ENCODE measurements around the gene MYT1.
"Not testable (repeated sequence)": the region's sequence is repeated elsewhere in the genome, so short reads cannot be mapped to it uniquely, and the experiment has no call there.

The MYT1 gene

DNA sequence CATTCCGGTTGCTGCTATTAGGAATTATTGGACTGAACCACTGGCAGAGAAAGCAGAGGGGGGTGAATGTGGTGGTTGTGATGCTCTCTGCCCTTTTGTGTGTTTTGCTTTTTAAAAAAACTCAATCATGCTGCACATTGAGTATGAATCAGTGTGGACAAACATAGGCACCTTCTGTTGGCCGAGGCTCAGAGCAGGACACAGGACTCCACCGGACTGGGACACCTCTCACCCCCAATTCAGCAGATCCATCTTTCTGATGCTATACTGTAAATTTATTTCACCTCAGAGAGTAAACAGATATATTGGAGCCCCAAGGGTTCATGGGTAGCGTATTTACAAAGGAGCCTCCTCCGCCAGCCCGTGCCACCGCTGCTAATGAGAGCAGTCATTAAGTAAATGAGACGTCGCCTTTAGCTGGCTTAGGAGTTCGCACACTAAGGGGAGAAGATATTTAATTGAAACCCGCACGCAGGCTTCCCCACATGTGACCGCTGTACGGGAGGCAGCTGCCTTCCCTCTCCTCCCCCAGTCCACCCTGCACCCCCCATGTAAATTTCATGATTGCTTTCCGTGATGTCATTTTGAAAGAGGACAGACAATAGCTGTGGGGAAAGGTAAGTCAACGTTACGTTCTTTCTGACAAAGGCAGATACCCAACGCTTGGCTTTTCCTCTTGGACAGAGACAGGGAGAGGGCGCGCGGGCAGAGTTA, at the start of gene MYT1:
MYT1 (plus strand) TSS at position 330 of the 714 bp plus-strand sequence. CDS start 34,410 bp downstream, outside the sequence.
- no peak for DNase-seq (ENCODE audit: low spot score)

DNA sequence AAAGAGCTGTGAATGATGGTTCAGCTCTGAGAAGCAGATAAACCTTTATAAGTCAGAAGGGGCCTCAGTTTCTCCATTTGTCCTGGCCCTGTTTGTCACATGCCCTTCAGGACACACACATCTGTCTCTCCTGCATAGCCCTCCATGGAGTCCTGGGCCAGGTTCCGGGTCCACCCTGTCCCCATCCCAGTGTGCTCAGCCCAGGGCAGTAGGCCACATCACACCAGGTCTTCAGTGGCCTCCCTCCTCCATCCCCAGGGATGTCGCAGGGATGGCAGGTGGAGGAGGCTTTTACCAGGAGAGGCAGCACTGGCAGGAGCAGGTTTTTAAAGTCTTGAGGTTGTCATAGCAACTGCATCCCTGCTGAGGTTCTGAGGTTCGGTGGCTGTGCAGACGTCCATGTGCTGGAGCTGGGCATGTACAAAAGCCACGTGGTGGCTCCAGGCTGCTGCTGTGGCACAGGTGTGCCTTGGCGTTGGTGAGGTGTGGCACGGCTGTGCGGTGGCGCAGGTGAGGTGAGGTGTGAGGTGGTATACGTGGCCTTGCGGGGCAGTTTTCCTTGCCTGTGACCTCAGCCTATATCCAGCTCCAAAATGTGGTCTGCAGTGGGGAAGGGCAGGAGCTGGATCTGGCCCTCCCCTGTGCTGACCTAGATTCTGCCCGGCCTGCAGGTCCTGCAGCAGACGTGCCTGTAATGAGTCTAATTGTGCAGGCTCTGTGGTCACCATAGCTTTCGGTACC, 48.9 kb upstream of the MYT1 start:
- DNase-seq (ENCODE audit: low spot score), result no peak

DNA sequence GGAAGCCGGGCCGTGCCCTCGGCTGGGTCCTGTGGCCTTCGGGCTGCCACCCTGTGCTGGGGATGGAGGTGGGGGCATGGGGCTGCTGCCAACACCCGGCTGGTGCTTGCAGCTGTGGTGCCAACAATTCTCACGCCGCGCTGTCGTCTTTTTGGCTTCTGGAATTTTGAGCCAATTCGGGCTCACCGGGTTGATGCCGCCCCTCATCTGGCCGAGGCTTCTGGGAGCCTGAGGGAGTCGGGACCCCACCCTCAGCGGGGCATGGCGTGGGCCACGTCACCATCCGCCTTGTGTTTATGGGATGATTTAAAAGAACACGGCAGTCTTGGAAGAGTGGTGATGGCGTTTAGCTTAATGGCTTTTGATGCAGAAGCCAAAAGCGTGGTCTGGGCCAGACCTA, 48.2 kb upstream of the MYT1 start:
- DNase-seq (ENCODE audit: low spot score), result no peak

DNA sequence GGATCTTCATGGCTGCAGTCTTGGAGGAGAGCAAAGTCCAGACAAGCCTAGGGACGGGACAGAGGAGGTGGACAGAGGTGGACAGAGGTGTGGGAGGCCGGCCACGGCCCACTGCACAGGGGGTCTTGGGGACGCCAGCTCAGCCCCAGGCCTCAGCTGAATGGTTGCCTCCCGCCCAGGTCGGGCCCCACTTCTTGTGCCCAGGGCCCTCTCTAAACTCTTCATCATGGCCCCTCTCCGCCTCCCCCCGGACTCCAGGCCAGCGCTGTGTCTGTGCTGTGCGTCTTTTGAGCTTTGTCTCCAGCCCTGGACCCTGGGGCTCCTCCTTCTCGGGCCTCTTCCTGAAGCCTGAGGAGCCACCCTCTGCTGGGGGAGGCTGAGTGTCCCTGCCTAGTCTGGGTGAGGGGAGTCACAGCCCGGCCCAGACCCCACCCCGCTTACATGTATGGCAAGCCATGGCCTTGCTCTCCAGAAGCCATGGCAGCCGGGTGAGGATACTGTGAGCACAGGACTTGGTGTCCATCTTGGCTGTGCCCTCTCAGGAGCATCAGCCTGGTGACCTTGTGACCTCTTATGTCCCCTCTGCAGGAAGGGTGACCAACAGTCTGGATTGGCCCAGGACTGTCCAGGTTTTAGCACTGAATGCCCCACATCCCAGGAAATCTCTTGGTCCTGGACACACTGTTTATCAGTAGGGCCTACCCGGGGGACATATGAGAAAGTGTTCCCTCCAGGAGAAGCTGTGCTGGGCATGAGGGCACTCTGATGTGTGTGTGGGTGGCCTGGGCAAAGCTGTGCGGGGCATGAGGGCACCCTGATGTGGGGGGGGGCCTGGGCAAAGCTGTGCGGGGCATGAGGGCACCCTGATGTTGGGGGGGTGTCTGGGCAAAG, 47.5 kb upstream of the MYT1 start:
- DNase-seq (ENCODE audit: low spot score), result no peak

DNA sequence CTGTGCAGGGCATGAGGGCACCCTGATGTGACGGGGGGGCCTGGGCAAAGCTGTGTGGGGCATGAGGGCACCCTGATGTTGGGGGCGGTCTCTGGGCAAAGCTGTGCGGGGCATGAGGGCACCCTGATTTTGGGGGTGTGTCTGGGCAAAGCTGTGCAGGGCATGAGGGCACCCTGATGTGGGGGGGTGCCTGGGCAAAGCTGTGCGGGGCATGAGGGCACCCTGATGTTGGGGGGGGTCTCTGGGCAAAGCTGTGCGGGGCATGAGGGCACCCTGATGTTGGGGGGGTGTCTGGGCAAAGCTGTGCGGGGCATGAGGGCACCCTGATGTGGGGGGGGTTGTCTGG, 46.8 kb upstream of the MYT1 start:
- DNase-seq (ENCODE audit: low spot score), result not testable (repeated sequence)

DNA sequence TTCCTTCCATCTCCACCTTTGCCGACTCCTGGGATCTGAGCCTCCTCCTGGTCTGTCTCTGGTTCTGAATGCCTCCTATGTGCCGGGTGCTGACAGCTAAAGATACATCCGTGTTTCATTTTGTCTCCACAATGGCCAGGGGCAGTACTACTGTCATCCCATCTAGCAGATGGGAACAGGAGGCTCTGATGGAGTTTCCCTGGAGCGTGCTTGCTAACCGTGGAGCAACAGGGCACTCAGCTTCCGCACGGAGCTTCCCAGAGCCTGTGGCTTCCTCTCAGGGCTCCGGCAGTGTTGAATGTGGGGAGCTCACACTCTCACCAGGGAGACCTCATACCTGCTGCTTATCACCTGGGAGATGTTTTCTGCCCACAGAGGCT, 45.0 kb upstream of the MYT1 start:
- no peak for DNase-seq (ENCODE audit: low spot score)

DNA sequence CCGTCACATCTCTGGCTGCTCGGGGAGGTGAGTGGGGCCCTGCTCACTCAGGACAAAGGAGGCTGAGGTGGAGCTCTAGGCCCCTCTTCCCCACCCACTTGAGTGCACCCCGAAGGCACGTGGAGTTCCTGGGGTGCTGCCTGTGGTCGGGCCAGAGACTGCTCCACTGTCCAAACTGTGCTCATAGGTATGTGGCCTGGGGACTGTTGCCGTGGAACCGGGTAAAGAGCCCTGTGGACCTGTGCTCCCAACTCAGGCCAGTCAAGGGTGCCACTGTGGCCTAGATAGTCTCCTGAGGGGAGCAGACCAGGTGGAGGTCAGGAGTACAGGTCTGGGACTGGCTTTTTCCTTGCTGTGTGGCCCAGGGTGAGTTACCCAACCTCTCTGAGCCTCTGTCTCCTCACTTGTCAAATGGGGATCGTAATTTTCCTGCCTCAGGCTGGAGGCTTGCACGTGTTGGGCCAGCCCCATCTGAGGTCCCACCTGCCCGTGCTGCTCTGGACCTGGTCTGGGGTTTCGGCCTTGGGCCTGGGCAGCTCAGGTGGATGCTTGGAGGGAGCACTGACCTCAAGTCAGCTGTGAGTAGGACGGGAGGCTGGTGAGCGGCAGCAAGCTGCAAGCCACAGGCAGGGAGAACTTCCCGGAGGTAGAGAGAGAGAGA, 44.4 kb upstream of the MYT1 start:
- DNase-seq (ENCODE audit: low spot score), result no peak

DNA sequence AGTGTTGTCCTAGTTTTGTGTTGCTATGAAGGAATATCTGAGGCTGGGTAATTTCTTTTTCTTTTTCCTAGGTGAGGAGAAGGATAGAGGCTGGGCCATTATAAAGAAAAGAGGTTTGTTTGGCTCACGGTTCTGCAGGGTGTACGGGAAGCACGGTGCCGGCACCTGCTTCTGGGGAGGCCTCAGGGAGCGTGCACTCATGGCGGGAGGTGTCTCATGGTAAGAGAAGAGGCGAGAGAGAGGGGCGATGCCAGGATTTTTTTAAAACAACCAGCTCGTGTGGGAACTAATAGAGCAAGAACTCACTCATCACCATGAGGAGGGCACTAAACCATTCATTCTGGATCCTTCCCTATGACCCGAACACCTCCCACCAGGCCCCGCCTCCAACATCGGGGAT, 42.7 kb upstream of the MYT1 start:
- no peak for DNase-seq (ENCODE audit: low spot score)

DNA sequence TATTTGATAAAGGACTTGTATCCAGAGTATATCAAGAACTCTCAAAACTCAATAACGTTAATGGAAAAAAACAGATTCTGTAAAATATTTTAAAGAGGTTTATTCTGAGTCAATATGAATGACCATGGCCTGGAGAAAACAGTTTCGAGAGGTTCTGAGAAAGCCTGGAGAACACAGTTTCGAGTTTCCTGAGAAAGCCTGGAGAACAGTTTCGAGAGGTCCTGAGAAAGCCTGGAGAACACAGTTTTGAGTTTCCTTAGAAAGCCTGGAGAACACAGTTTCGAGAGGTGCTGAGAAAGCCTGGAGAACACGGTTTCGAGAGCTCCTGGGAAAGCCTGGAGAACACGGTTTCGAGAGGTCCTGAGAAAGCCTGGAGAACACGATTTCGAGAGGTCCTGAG, 41.3 kb upstream of the MYT1 start:
- not testable (repeated sequence) for DNase-seq (ENCODE audit: low spot score)

DNA sequence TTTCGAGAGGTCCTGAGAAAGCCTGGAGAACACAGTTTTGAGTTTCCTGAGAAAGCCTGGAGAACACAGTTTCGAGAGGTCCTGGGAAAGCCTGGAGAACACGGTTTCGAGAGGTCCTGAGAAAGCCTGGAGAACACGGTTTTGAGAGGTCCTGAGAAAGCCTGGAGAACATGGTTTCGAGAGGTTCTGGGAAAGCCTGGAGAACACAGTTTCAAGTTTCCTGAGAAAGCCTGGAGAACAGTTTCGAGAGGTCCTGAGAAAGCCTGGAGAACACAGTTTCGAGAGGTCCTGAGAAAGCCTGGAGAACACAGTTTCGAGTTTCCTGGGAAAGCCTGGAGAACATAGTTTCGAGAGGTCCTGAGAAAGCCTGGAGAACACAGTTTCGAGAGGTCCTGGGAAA, 40.7 kb upstream of the MYT1 start:
- not testable (repeated sequence) for DNase-seq (ENCODE audit: low spot score)

DNA sequence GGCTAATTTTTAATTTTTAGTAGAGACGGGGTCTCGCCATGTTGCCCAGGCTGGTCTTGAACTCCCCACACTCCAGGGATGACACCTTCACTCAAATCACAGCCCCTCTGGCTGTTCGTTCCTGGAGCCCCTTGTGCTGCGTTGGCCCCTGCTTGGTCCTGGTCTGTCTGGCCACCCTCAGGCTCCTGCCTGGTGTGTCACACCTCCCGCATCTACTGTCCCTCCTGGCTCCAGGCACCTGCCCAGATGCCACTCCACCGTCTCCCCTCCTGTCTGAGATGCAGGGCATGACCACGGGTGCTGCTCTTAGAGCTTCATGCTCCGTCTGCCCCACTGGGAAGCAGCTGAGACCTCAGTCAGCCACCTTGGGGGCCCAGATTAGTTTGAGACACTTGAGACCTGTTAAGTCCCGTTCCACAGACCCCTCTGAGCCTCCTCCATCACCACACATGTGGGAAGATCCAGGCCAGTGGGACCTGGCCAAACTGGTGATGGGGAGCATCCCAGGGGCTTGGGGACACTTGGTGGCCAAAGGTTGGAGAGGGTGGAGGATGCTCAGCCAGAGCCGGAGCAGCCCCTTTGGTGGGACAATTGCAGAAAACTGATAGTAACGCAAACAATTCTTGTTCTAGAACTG, 35.0 kb upstream of the MYT1 start:
- DNase-seq (ENCODE audit: low spot score), result no peak

DNA sequence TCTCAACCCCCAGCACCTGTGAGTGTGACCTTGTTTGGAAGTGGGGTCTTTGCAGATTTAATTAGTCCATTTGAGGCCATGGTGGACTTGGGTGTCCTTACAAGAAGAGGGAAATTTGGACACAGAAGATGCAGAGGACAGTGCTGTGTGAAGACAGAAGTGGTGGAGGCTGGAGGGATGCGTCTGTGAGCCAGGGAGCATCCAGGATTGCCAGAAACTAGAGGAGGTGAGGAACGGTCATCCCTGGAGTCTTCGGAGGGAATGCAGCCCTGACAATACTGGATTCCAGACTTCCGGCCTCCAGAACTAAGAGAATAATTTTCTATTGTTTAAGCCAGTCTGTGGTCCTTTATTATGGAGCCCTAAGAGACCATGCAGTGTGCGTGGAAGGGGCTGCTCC, 34.0 kb upstream of the MYT1 start:
- no peak for DNase-seq (ENCODE audit: low spot score)

DNA sequence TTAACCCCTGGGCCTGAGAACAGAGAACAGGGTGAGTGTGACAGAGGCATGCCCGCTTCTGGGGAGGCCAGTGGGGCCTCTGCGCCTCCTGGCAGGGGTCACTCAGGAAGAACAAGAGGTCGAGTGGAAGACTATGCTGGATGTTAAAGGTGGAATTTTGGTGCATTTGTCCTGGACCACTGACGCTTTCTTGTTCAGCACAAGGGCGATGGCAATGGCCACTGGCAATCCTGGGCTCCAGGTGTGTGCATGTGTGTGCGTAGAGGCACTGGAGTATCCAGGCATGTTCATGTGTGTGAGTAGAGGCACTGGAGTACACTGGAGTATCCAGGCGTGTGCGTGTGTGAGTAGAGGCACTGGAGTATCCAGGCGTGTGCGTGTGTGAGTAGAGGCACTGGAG, 33.4 kb upstream of the MYT1 start:
- no peak for DNase-seq (ENCODE audit: low spot score)

DNA sequence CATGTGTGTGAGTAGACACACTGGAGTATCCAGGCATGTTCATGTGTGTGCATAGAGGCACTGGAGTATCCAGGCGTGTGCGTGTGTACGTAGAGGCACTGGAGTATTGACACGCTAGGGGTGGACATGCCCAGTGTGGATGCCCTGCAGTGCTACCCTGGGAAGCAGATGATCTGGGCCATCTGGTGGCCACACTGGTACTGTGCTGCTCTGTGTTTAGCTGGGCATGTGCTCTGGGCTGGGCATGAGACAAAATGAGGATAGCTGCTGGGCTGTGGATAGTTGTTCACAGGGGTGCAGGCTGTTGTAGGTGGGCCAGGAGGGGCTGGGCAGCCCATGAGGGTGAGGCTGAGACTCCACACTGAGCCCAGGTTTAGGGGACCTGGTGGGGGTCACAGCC, 32.8 kb upstream of the MYT1 start:
- DNase-seq (ENCODE audit: low spot score), result no peak

DNA sequence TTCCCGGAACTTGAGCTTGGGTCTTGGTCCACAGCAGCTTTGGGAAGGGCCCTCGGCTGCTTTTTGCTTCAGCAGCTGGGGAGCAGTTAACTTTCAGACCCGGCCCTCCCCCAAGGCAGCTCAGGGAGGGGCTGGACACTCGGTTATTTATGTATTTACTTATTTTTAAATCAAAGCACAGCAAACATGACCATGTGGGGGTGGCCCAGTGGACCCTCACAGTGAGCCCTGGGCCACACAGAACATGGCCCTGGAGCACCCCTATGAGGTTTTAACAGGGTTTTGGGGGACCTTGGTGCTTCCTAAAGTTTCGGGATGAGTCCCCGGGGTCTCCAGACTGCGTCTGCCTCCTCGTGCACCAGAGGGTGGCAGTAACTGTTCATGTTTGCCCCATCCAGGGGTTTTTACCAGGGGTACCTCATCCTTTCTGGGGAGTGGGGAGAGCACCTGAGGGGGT, 30.3 kb upstream of the MYT1 start:
- DNase-seq (ENCODE audit: low spot score), result no peak

DNA sequence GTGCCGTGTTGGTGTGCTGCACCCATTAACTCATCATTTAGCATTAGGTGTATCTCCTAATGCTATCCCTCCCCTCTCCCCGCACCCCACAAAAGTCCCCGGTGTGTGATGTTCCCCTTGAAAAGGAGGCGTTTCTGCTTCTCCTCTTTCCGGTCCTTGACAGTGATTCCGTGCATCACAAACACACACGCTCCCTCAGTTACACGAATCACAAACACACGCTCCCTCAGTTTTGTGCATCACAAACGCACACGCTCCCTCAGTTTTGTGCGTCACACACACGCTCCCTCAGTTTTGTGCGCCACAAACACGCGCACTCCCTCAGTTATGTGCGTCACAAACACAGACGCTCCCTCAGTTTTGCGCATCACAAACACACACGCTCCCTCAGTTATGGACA, 29.5 kb upstream of the MYT1 start:
- DNase-seq (ENCODE audit: low spot score), result not testable (repeated sequence)

DNA sequence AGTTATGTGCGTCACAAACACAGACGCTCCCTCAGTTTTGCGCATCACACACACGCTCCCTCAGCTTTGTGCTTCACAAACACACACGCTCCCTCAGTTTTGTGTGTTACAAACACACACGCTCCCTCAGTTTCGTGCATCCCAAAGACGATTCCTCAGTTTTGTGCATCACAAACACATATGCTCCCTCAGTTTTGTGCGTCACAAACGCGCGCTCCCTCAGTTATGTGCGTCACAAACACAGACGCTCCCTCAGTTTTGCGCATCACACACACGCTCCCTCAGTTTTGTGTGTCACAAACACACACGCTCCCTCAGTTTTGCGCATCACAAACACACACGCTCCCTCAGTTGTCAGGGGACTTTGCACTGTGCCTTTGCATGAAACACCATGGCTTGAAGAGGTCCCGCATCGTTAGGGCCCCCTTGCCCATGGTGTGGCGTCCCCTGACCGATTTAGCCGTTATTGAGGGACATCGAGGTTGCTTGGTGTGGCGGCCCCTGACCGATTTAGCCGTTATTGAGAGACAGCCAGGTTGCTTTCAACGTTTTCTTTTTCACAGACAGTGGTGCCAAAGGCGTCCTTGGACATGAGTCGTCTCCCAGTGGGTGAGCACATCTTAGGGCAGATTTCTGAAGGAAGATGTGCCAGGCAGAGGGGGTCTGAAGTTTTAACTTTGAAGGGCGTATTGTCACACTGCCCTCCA, 28.1 kb upstream of the MYT1 start:
- no peak for DNase-seq (ENCODE audit: low spot score)

DNA sequence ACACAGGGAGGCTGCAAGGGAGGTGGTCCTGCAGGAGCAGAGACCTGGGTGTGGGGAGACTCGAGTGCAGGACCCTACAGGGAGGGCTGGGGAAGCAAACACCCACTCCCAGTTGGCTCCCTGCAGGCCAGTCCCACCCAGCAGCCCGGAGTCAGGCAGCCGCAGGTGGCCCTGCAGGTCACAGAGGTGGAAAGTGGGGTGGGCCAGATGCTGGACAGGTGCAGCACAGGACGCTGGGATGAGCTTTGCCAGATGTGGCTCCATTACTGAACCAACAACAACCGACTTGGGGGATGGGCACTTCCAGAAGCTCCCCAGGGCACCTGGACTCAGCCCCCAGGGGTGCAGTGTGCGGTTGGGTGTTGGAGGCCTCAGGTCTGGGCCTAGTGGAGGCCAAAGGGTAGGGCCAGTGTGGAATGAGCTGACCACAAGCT, 26.6 kb upstream of the MYT1 start:
- DNase-seq (ENCODE audit: low spot score), result no peak

DNA sequence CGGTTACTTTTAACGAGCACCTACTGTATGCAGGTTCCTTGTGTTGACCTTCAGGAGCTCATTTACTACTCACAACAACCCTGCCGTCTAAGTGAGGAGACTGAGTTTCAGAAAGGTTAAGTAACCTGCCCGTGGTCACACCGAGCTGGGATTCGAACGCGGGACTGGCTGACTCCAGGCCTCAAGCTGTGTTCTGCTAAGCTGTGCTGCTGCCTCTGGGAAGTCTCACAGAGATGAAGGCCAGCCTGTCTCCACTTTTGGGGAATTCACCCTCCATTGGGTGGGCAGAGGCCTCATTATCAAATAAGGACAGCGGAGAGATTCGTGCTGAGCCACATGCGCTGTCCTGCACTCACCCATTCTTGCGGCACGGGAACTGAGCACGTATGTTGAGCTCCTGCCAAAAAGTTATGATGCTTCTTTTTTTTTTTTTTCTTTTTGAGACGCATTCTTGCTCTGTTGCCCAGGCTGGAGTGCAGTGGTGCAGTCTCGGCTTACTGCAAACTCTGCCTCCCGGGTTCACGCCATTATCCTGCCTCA, 25.9 kb upstream of the MYT1 start:
- DNase-seq (ENCODE audit: low spot score), result no peak

DNA sequence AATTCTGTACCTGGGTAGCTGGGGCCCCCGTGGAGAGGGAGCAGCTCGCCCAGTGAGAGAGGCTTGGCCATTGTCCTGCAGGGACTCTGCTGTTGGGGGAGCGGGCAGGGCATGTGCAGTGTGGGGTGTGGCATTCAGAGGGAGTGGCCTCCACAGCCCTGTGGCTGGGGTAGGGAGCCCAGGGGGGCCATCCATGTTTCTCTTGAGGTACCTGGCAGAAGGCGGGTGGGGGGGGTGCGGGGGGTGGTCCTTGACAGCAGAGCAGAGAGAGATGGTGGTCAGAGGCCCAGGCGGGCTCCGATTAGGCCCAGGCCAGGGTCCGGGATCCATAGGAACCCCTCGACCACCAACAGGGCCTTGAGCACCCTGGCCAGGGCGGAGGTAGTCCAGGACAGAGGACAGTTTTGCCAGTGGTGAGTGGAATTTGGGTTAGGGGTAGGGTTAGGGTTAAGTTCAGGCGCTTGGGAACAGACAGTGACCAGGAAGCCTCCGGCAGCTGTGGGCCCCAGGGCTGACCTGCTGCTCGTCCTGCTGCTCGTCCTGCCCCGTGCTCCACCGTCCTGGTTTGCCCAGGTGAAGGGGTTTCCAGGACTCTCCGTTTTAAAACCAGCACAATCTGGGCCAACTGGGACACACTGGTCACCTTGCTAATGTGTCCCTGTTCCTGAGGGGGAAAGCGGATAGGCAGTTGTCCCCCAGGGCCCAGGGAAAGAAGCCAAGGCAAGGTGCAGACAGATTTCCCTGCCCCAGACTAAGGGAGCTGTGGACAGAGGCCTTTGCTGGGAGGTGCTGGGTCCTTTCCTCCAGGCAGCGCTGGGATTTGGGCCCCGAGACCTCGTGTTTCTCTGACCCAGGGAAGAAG, 24.8 kb upstream of the MYT1 start:
- no peak for DNase-seq (ENCODE audit: low spot score)

All from LoVo (cell line).